ENCODE measurements around the gene OLIG2.

OLIG2 gene

GRCh38 chr21:33025489-33026442 is at the start of gene OLIG2:
TSS of gene OLIG2 (plus strand) at chr21:33025935. CDS start at chr21:33026863, 928 bp downstream.
- no peak for FAIRE-seq
- DNase-seq (ENCODE audit: low spot score): no peak

- DNase-seq (ENCODE audit: low spot score) (no peak), FAIRE-seq (no peak)
Measured at GRCh38 chr21:32976791-32977190, 48.9 kb upstream of the OLIG2 start.

GRCh38 chr21:32977216-32977615 is 48.5 kb upstream of the OLIG2 start:
- DNase-seq (ENCODE audit: low spot score) (no peak), FAIRE-seq (no peak)

- no peak for DNase-seq (ENCODE audit: low spot score)
- no peak for FAIRE-seq
Measured at GRCh38 chr21:32978331-32979270, 47.1 kb upstream of the OLIG2 start.

- no peak for DNase-seq (ENCODE audit: low spot score)
- no peak for FAIRE-seq
Measured at GRCh38 chr21:32979598-32980268, 46.0 kb upstream of the OLIG2 start.

GRCh38 chr21:32981096-32981495 is 44.6 kb upstream of the OLIG2 start:
- FAIRE-seq (no peak), DNase-seq (ENCODE audit: low spot score) (no peak)

- DNase-seq (ENCODE audit: low spot score): no peak
- FAIRE-seq: no peak
Measured at GRCh38 chr21:32990666-32991065, 35.1 kb upstream of the OLIG2 start.

GRCh38 chr21:32991361-32991760 is 34.4 kb upstream of the OLIG2 start:
- DNase-seq (ENCODE audit: low spot score) (no peak), FAIRE-seq (no peak)

- no peak for DNase-seq (ENCODE audit: low spot score)
- no peak for FAIRE-seq
Measured at GRCh38 chr21:32993894-32994293, 31.8 kb upstream of the OLIG2 start.

GRCh38 chr21:32994305-32994704 is 31.4 kb upstream of the OLIG2 start:
- DNase-seq (ENCODE audit: low spot score) (peak; percentile 24), FAIRE-seq (no peak)

GRCh38 chr21:33007747-33008146 is 18.0 kb upstream of the OLIG2 start:
- DNase-seq (ENCODE audit: low spot score) (no peak), FAIRE-seq (no peak)

GRCh38 chr21:33008333-33009051 is 17.2 kb upstream of the OLIG2 start:
- DNase-seq (ENCODE audit: low spot score) (no peak), FAIRE-seq (no peak)

GRCh38 chr21:33010931-33011330 is 14.8 kb upstream of the OLIG2 start:
- DNase-seq (ENCODE audit: low spot score) (no peak), FAIRE-seq (no peak)

- no peak for FAIRE-seq
- peak; percentile 56 for DNase-seq (ENCODE audit: low spot score)
Measured at GRCh38 chr21:33011462-33011861, 14.3 kb upstream of the OLIG2 start.

GRCh38 chr21:33013626-33014025 is 12.1 kb upstream of the OLIG2 start:
- FAIRE-seq (no peak), DNase-seq (ENCODE audit: low spot score) (no peak)

GRCh38 chr21:33014331-33014730 is 11.4 kb upstream of the OLIG2 start:
- FAIRE-seq (no peak), DNase-seq (ENCODE audit: low spot score) (no peak)

GRCh38 chr21:33015096-33015495 is 10.6 kb upstream of the OLIG2 start:
- no peak for FAIRE-seq
- no peak for DNase-seq (ENCODE audit: low spot score)

- DNase-seq (ENCODE audit: low spot score) (no peak), FAIRE-seq (no peak)
Measured at GRCh38 chr21:33015756-33016155, 10.0 kb upstream of the OLIG2 start.

- no peak for DNase-seq (ENCODE audit: low spot score)
- FAIRE-seq: no peak
Measured at GRCh38 chr21:33018707-33019465, 6.8 kb upstream of the OLIG2 start.

- no peak for FAIRE-seq
Measured at GRCh38 chr21:33019516-33019884, 6.2 kb upstream of the OLIG2 start.

More at GRCh38 chr21:33019516-33019884, 6.2 kb upstream of the OLIG2 start:
- no peak for DNase-seq (ENCODE audit: low spot score)
